ENCODE measurements around the gene DMD.

- TF ChIP-seq CTCF (IDR thresholded peaks at IDR 0.05) (no peak), POLR2A (IDR thresholded peaks at IDR 0.05) (no peak)
These were observed 1967.5 kb downstream of the DMD start for GRCh38 chrX:31243804-31244203.
